OCI-LY7 (cell line): ENCODE results near the gene SEC14L2.

ENCODE experiments used
- EZH2phosphoT487 ChIP-seq: fragments of 200-600 bp; sonication (generic); IDR thresholded peaks from 2 replicates; pipeline ENCODE4 v1.6.1; 2018; ENCODE audit warnings: low read depth, borderline replicate concordance, mild to moderate bottlenecking, mixed run types, antibody characterized with exemption, low read length, moderate library complexity, mixed read lengths
- TF ChIP-seq, protein P1 (sequence below): fragments of 200-600 bp; sonication (generic); conservative IDR thresholded peaks from 2 replicates; pipeline ENCODE4 v1.5.1; 2014; ENCODE audit warnings: mild to moderate bottlenecking, antibody characterized with exemption, low read length, moderate library complexity, mixed read lengths

DNA sequence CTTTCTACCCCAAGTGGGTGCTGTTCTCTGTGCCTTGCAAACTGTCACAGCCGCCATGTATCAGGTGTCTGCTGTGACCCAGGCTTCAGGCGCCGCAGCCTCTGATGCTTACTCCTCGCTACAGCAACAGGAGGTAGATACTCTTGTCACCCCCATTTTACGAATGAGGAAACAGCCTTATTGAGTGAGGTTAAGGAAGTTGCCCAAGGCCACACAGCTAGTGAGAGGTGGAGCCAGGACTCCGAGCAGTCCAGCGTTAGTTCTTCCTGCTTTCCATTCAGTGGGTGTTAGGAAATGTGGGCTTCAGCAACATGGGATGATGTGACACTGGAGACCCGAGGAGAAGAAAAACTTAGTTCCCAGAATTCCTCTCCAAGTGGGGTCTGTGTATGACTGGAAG, 23.9 kb upstream of the SEC14L2 start:
- TF ChIP-seq, protein P1, sequence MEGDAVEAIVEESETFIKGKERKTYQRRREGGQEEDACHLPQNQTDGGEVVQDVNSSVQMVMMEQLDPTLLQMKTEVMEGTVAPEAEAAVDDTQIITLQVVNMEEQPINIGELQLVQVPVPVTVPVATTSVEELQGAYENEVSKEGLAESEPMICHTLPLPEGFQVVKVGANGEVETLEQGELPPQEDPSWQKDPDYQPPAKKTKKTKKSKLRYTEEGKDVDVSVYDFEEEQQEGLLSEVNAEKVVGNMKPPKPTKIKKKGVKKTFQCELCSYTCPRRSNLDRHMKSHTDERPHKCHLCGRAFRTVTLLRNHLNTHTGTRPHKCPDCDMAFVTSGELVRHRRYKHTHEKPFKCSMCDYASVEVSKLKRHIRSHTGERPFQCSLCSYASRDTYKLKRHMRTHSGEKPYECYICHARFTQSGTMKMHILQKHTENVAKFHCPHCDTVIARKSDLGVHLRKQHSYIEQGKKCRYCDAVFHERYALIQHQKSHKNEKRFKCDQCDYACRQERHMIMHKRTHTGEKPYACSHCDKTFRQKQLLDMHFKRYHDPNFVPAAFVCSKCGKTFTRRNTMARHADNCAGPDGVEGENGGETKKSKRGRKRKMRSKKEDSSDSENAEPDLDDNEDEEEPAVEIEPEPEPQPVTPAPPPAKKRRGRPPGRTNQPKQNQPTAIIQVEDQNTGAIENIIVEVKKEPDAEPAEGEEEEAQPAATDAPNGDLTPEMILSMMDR: no peak
- TF ChIP-seq EZH2phosphoT487: no peak
